ENCODE data around the gene ASH1L. TPM values are rescaled to one million over a fixed set of nuclear protein-coding genes. Genes with fewer than 3 reads are reported as not detected.

The ASH1L gene
- total RNA-seq, 1 experiment from 2014 or later, result 30.5 TPM

- ATAC-seq, result no peak
- DNase-seq (ENCODE audit: low read depth, low spot score), result no peak
- Histone ChIP-seq H3K4me1 (ENCODE audit: control insufficient read depth in 1 of 2, insufficient read depth in 2 of 2, low read length in 2 of 2) (no peaks in the 10 kb centered on the region; a peak in 1 of 4 replicates), H4K20me1 (ENCODE audit: insufficient read depth) (no peaks in the 10 kb centered on the region), H3K9me3 (ENCODE audit: control insufficient read depth in 1 of 2, insufficient read depth in 1 of 2, low read depth in 1 of 2, low read length in 2 of 2) (no peaks in the 10 kb centered on the region), H3K4me3 (replicated peaks in 1 of 2; ENCODE audit: low read depth in 1 of 2, low read length in 2 of 2) (no peak overlapping the region), H3K9ac (ENCODE audit: low read length) (no peak overlapping the region), H3K9me2 (ENCODE audit: insufficient read depth) (no peaks in the 10 kb centered on the region), H2AFZ (ENCODE audit: low read depth, low read length, poor library complexity, severe bottlenecking) (no peak overlapping the region), H3K27ac (ENCODE audit: low read depth, low read length) (no peak overlapping the region), H3K36me3 (ENCODE audit: control insufficient read depth in 1 of 2, insufficient read depth in 2 of 2, low read length in 2 of 2) (no peaks in the 10 kb centered on the region), H3K27me3 (ENCODE audit: insufficient read depth, low read length) (no peaks in the 10 kb centered on the region), H3K4me2 (ENCODE audit: low read length) (no peak overlapping the region), H3K79me2 (ENCODE audit: insufficient read depth, low read length) (no peaks in the 10 kb centered on the region)
- no peak for TF ChIP-seq SIN3A (IDR thresholded peaks at IDR 0.05; ENCODE audit: low read depth)
- no peak for TF ChIP-seq ZBTB33 (IDR thresholded peaks at IDR 0.05; ENCODE audit: extremely low read depth, insufficient replicate concordance, low read length)
- TF ChIP-seq ELF1 (IDR thresholded peaks at IDR 0.05; ENCODE audit: borderline replicate concordance, low read depth), result no peak
- TF ChIP-seq SRF (IDR thresholded peaks at IDR 0.05; ENCODE audit: low read depth), result no peak
- no peak for TF ChIP-seq RAD21 (IDR thresholded peaks at IDR 0.05; ENCODE audit: low read depth)
- no TSS peak for BruUV-seq (replicated peaks)
- CTCF ChIA-PET, result no interaction called here
- RAD21 ChIA-PET (ENCODE audit: low non-redundant PET in 1 of 2, low total read pairs in 2 of 2, uncharacterized antibody in 2 of 2, unreplicated experiment in 2 of 2), result no interaction called here
- intact Hi-C loops (cut with micrococcal nuclease), result no loop called here
- POLR2A ChIA-PET, result no interaction called here
Measured at GRCh38 chr1:155294520-155295182, 268.0 kb downstream of the ASH1L start.

GRCh38 chr1:155293086-155293749 is 269.4 kb downstream of the ASH1L start:
- ChIA-PET POLR2A (no interaction called here), CTCF (interaction anchor here (1.6 kb wide), 1 partner anchor 43 kb away, joined by 5 read pairs; no protein-coding TSS in a partner anchor), RAD21 (ENCODE audit: low non-redundant PET in 1 of 2, low total read pairs in 2 of 2, uncharacterized antibody in 2 of 2, unreplicated experiment in 2 of 2) (no interaction called here)
- H3K27me3 ChIP-seq (ENCODE audit: insufficient read depth, low read length), result no peaks in the 10 kb centered on the region
- H3K4me1 ChIP-seq (ENCODE audit: control insufficient read depth in 1 of 2, insufficient read depth in 2 of 2, low read length in 2 of 2), result no peaks in the 10 kb centered on the region
- intact Hi-C loops (cut with micrococcal nuclease), result no loop called here
- no peak for DNase-seq (ENCODE audit: low read depth, low spot score)
- ATAC-seq, result no peak
- no peak overlapping the region for H3K9ac ChIP-seq (ENCODE audit: low read length)
- no peak overlapping the region for H3K4me3 ChIP-seq (replicated peaks in 1 of 2; ENCODE audit: low read depth in 1 of 2, low read length in 2 of 2)
- no peaks in the 10 kb centered on the region for H3K36me3 ChIP-seq (ENCODE audit: control insufficient read depth in 1 of 2, insufficient read depth in 2 of 2, low read length in 2 of 2)
- no peaks in the 10 kb centered on the region for H3K9me2 ChIP-seq (ENCODE audit: insufficient read depth)
- no peaks in the 10 kb centered on the region for H3K9me3 ChIP-seq (ENCODE audit: control insufficient read depth in 1 of 2, insufficient read depth in 1 of 2, low read depth in 1 of 2, low read length in 2 of 2)
- BruUV-seq (replicated peaks), result no TSS peak
- no peaks in the 10 kb centered on the region for H3K79me2 ChIP-seq (ENCODE audit: insufficient read depth, low read length)
- no peaks in the 10 kb centered on the region for H4K20me1 ChIP-seq (ENCODE audit: insufficient read depth)
- no peak overlapping the region for H2AFZ ChIP-seq (ENCODE audit: low read depth, low read length, poor library complexity, severe bottlenecking)
- no peak overlapping the region for H3K4me2 ChIP-seq (ENCODE audit: low read length)
- TF ChIP-seq FOSL1 (IDR thresholded peaks at IDR 0.05; ENCODE audit: low read depth) (no peak), REST (IDR thresholded peaks at IDR 0.05; ENCODE audit: low read depth) (no peak), ZBTB33 (IDR thresholded peaks at IDR 0.05; ENCODE audit: extremely low read depth, insufficient replicate concordance, low read length) (no peak), TCF7L2 (IDR thresholded peaks at IDR 0.05; ENCODE audit: borderline replicate concordance, extremely low read depth, insufficient read depth, insufficient read length) (no peak), EZH2phosphoT487 (IDR thresholded peaks at IDR 0.05; ENCODE audit: borderline replicate concordance) (no peak), CBX3 (IDR thresholded peaks at IDR 0.05; ENCODE audit: low read depth) (no peak), RAD21 (IDR thresholded peaks at IDR 0.05; ENCODE audit: low read depth) (no peak), JUND (IDR thresholded peaks at IDR 0.05) (no peak)
- H3K27ac ChIP-seq (ENCODE audit: low read depth, low read length), result no peak overlapping the region

All from HCT116 (cell line).